ENCODE measurements around the gene TMEM179B. TPM values are rescaled to one million over a fixed set of nuclear protein-coding genes. Genes with fewer than 3 reads are reported as not detected.

TMEM179B gene
- total and polyA plus RNA-seq, 2 of the 13 experiments (the other 11 are each of a cell fraction or from before 2014, with no cell fraction given): 24.8 to 25.7 TPM

- no peak for TF ChIP-seq THYN1 (CRISPR knock-in tag; IDR thresholded peaks at IDR 0.05; ENCODE audit: borderline replicate concordance, low read depth)
- TF ChIP-seq ZNF614 (CRISPR knock-in tag; IDR thresholded peaks at IDR 0.05; ENCODE audit: borderline replicate concordance): no peak
- TF ChIP-seq CTCF (CRISPR knock-in tag; IDR thresholded peaks at IDR 0.05): peak; percentile 29; the same call in 1 of the 2 replicates
- no peak for TF ChIP-seq ZNF260 (CRISPR knock-in tag; IDR thresholded peaks at IDR 0.05; ENCODE audit: borderline replicate concordance, low read depth)
- TF ChIP-seq ZNF3 (CRISPR knock-in tag; IDR thresholded peaks at IDR 0.05): no peak
- TF ChIP-seq ELF4 (CRISPR knock-in tag; IDR thresholded peaks at IDR 0.05; ENCODE audit: borderline replicate concordance): peak; percentile 82; the same call in 1 of the 2 replicates
- TF ChIP-seq CCAR2 (optimal IDR thresholded peaks at IDR 0.05; ENCODE audit: low read depth, low read length): no peak
- no peak for TF ChIP-seq KLF6 (CRISPR knock-in tag; IDR thresholded peaks at IDR 0.05)
- no peak for TF ChIP-seq TRAFD1 (CRISPR knock-in tag; IDR thresholded peaks at IDR 0.05; ENCODE audit: borderline replicate concordance)
- TF ChIP-seq GABPA (IDR thresholded peaks at IDR 0.05; ENCODE audit: low read depth, low read length): peak; percentile 72
- TF ChIP-seq GABPA (CRISPR knock-in tag; IDR thresholded peaks at IDR 0.05; ENCODE audit: low read depth): peak; percentile 96
- no peak for TF ChIP-seq WIZ (CRISPR knock-in tag; IDR thresholded peaks at IDR 0.05)
- TF ChIP-seq ZNF710 (CRISPR knock-in tag; IDR thresholded peaks at IDR 0.05; ENCODE audit: borderline replicate concordance): no peak
- TF ChIP-seq HDAC6 (IDR thresholded peaks at IDR 0.05; ENCODE audit: low read depth, low read length): no peak
- peak; percentile 8; the same call in 1 of the 2 replicates for TF ChIP-seq ZNF724P (CRISPR knock-in tag; IDR thresholded peaks at IDR 0.05; ENCODE audit: borderline replicate concordance)
- TF ChIP-seq FIP1L1 (IDR thresholded peaks at IDR 0.05; ENCODE audit: borderline replicate concordance, insufficient read depth, low read depth, low read length): no peak
- TF ChIP-seq BHLHE40 (IDR thresholded peaks at IDR 0.05; ENCODE audit: low read length): no peak
- no peak for TF ChIP-seq NFRKB (IDR thresholded peaks at IDR 0.05)
Measured at GRCh38 chr11:62753736-62754603, 33.2 kb upstream of the TMEM179B start, which contains the start of gene ZBTB3 (continued).
